ENCODE measurements around the gene CCNO. TPM values are rescaled to one million over a fixed set of nuclear protein-coding genes. Genes with fewer than 3 reads are reported as not detected.

Gene CCNO
- under 1 TPM in 7 of 12 donors, not detected in 5; 0.07 to 0.34 (median 0.26) TPM for polyA plus RNA-seq (ENCODE audit: insufficient read length in 12 of 12)
- long read RNA-seq, donor 1 = 0 reads
- long read RNA-seq, donor 2 = 0 reads
- long read RNA-seq, donor 3 = 0 reads
- long read RNA-seq, donor 4 = 0 reads
- long read RNA-seq, donor 5 = 0 reads
- long read RNA-seq, donor 6 = 0 reads
- long read RNA-seq, donor 7 = 0 reads
- long read RNA-seq, donor 8, partial matches to known transcripts = 0 of 1 reads
- long read RNA-seq, donor 8, other reads (novel, unspliced or antisense) = 0 of 1 reads
- long read RNA-seq, donor 9 = 0 reads
- long read RNA-seq, donor 10 = 0 reads
- long read RNA-seq, donor 11 = 0 reads

GRCh38 chr5:55232985-55233928 lies at the start of gene CCNO:
Gene CCNO, minus strand, starts transcription at chr5:55233608. Its CDS starts 85 bp downstream, at chr5:55233523.
- no peak for DNase-seq

GRCh38 chr5:55278778-55279177 lies 45.4 kb upstream of the CCNO start:
- no peak for DNase-seq

- DNase-seq = no peak
Observed at GRCh38 chr5:55276771-55277170, 43.4 kb upstream of the CCNO start.

GRCh38 chr5:55258339-55258738 lies 24.9 kb upstream of the CCNO start:
- no peak for DNase-seq

GRCh38 chr5:55254802-55255201 lies 21.4 kb upstream of the CCNO start:
- no peak for DNase-seq

GRCh38 chr5:55250064-55250463 lies 16.7 kb upstream of the CCNO start:
- DNase-seq = no peak

- no peak for DNase-seq
Observed at GRCh38 chr5:55241746-55242145, 8.3 kb upstream of the CCNO start.

GRCh38 chr5:55236800-55237199 lies 3.4 kb upstream of the CCNO start:
- no peak for DNase-seq

- no peak for DNase-seq
Observed at GRCh38 chr5:55234121-55234700, 803 bp upstream of the CCNO start.

GRCh38 chr5:55232271-55232984 lies 980 bp downstream of the CCNO start:
- no peak for DNase-seq

GRCh38 chr5:55231919-55232270 lies 1.5 kb downstream of the CCNO start:
- DNase-seq = no peak

GRCh38 chr5:55231029-55231918 lies 2.1 kb downstream of the CCNO start:
- DNase-seq = no peak

- DNase-seq = no peak
Observed at GRCh38 chr5:55230086-55230629, 3.2 kb downstream of the CCNO start.

- no peak for DNase-seq
Observed at GRCh38 chr5:55227664-55228430, 5.6 kb downstream of the CCNO start.

GRCh38 chr5:55226934-55227663 lies 6.3 kb downstream of the CCNO start, which contains the start of gene MCIDAS:
Gene MCIDAS, minus strand, starts transcription at chr5:55227315. Its CDS starts 177 bp downstream, at chr5:55227138.
- no peak for DNase-seq

GRCh38 chr5:55226027-55226933 lies 7.1 kb downstream of the CCNO start:
- no peak for DNase-seq

- no peak for DNase-seq
Observed at GRCh38 chr5:55225346-55225745, 8.1 kb downstream of the CCNO start.

- no peak for DNase-seq
Observed at GRCh38 chr5:55223812-55224240, 9.6 kb downstream of the CCNO start.

Measured in muscle of arm (tissue), 14 donors.